AG04450 (cell line): ENCODE data around the gene KLHL29. TPM values are rescaled to one million over a fixed set of nuclear protein-coding genes. Genes with fewer than 3 reads are reported as not detected.
A peak's percentile ranks its signal among the peaks of the same experiment; 100 is the strongest.

Experiments used
- CTCF ChIA-PET: fragments of 300-600, 350-600 bp; formaldehyde crosslinking; extraction: SDS; loops from one replicate; lab custom pipeline; 2022; ENCODE audit warnings: antibody characterized with exemption, inconsistent platforms; lab: Charles Lee
- POLR2A ChIA-PET: fragments of 350-600 bp; formaldehyde crosslinking; extraction: SDS; loops from one replicate; lab custom pipeline; 2021; ENCODE audit warnings: antibody characterized with exemption, inconsistent platforms; lab: Yijun Ruan, JAX
- DNase-seq: peaks from one replicate; pipeline ENCODE4 v3.0.0-alpha.2; 2011; ENCODE audit warnings: low read depth, low spot score
- H3K27ac ChIP-seq: one replicate; pipeline ENCODE4 v1.5.1; 2012; ENCODE audit warnings: low read depth, low read length, control low read depth
- H3K27me3 ChIP-seq: one replicate; pipeline ENCODE4 v1.6.0; 2012; ENCODE audit warnings: low read length; ENCODE audit not compliant: control insufficient read depth, insufficient read depth
- H3K4me3 ChIP-seq: 2 replicates; pipeline ENCODE4 v1.5.1; 2011; ENCODE audit warnings: mild to moderate bottlenecking, low read depth, low read length, control low read depth
- H3K9me3 ChIP-seq: 2 replicates; pipeline ENCODE4 v1.5.1; 2012; ENCODE audit warnings: low read length; ENCODE audit not compliant: control insufficient read depth, insufficient read depth
- polyA plus RNA-seq: library from polyadenylated mRNA; depleted of rRNA; stranded (reverse); fragments of >200 nt; gene quantifications from 2 replicates; pipeline ENCODE4 v1.2.3, GENCODE V29; 2011
- TF ChIP-seq, protein P1 (sequence below): IDR thresholded peaks from 2 replicates; pipeline ENCODE4 v1.5.1; 2011; ENCODE audit warnings: low read depth, low read length, control low read depth, inconsistent platforms

KLHL29 gene
- polyA plus RNA-seq, 1 experiment, result 3.6 TPM

DNA sequence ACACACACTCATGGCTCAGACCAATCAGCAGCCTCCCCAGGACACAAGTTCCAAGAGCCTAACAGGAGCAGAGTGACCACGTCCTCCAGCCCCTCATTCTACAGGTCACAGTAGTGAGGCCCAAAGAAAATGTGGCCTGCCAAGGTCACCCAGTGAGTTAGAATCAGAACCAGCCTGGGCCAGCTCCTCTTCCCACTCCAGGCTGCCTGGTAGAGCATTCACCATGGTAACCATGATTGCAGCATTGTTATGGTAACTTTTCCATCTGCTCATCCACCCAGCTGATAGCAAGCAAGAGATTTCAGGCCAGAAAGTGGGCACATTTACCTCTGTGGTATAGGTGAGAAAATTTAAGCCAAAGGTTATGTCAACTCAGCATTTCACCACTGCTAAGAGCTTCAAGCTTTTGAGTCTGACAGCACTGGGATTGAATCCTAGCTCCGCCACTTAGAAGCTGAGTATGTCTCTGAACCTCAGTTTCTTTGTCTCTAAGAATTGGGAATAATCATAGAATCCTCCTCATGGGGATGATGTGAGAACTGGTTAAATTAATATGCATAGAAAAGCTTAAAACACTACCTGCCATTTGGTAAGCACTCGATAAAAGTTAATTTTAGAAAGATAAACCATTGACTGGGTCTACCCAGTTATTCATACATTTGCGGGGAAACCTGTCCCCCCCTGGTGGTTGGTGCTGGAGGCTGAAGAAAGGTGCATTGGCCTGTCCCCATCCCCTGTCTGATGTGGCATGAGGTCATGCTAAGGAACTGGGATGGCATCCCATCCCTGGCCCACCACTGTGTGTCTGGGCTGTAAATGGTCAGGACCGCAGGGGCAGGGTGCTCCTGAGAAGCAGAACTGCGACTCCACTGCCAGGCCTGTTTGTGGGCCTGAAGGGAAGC lies 181.5 kb downstream of the KLHL29 start:
- no peaks in the 10 kb centered on the region; the same call in 1 of the 2 replicates for H3K9me3 ChIP-seq
- ChIA-PET CTCF (no interaction called here), POLR2A (no interaction called here)
- TF ChIP-seq, protein P1, sequence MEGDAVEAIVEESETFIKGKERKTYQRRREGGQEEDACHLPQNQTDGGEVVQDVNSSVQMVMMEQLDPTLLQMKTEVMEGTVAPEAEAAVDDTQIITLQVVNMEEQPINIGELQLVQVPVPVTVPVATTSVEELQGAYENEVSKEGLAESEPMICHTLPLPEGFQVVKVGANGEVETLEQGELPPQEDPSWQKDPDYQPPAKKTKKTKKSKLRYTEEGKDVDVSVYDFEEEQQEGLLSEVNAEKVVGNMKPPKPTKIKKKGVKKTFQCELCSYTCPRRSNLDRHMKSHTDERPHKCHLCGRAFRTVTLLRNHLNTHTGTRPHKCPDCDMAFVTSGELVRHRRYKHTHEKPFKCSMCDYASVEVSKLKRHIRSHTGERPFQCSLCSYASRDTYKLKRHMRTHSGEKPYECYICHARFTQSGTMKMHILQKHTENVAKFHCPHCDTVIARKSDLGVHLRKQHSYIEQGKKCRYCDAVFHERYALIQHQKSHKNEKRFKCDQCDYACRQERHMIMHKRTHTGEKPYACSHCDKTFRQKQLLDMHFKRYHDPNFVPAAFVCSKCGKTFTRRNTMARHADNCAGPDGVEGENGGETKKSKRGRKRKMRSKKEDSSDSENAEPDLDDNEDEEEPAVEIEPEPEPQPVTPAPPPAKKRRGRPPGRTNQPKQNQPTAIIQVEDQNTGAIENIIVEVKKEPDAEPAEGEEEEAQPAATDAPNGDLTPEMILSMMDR, result peak; percentile 44
- H3K27me3 ChIP-seq, result no peaks in the 10 kb centered on the region
- no peak overlapping the region for H3K4me3 ChIP-seq
- no peak for DNase-seq
- H3K27ac ChIP-seq, result no peak overlapping the region

- no peak overlapping the region for H3K4me3 ChIP-seq
- H3K9me3 ChIP-seq, result no peaks in the 10 kb centered on the region; the same call in 1 of the 2 replicates
- no peaks in the 10 kb centered on the region for H3K27me3 ChIP-seq
- no peak for DNase-seq
- no peak overlapping the region for H3K27ac ChIP-seq
- ChIA-PET POLR2A (interaction anchor here (0.8 kb wide), 1 partner anchor 155 kb away, joined by 3 read pairs; no protein-coding TSS in a partner anchor), CTCF (no interaction called here)
- TF ChIP-seq, protein P1, result no peak
Observed at GRCh38 chr2:23567161-23567756, 182.3 kb downstream of the KLHL29 start.

DNA sequence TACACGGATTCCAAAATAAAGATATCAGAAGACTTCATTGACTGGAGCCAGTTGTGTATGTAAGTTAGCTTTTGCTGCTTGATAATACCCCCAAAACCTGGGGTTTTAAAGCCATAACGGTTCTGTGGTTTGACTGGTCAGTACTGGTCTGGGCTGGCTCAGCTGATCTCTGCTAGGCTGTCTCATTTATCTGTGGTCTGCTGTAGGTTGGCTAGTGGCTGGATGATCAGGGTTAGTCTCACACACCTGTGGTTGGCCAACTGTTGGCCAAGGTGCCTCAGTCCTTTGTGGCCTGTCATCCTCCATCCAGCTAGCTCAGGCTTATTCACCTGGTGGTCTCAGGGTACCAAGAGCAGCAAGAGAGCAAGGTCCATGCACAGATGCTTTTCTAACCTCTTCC lies 183.2 kb downstream of the KLHL29 start:
- TF ChIP-seq, protein P1, result no peak
- POLR2A ChIA-PET, result no interaction called here
- DNase-seq, result no peak
- H3K27ac ChIP-seq, result no peak overlapping the region
- CTCF ChIA-PET, result no interaction called here
- no peaks in the 10 kb centered on the region for H3K27me3 ChIP-seq
- no peak overlapping the region for H3K4me3 ChIP-seq
- no peaks in the 10 kb centered on the region; the same call in 1 of the 2 replicates for H3K9me3 ChIP-seq

GRCh38 chr2:23568626-23569190 lies 183.7 kb downstream of the KLHL29 start:
- CTCF ChIA-PET, result no interaction called here
- H3K27me3 ChIP-seq, result no peaks in the 10 kb centered on the region
- POLR2A ChIA-PET, result no interaction called here
- TF ChIP-seq, protein P1, result no peak
- H3K4me3 ChIP-seq, result no peak overlapping the region
- no peak for DNase-seq
- H3K27ac ChIP-seq, result no peak overlapping the region
- H3K9me3 ChIP-seq, result no peaks in the 10 kb centered on the region; the same call in 1 of the 2 replicates
